Naive thymus-derived CD4-positive, alpha-beta T cell (primary cell): ENCODE results near the gene ZNF787. TPM values are rescaled to one million over a fixed set of nuclear protein-coding genes. Genes with fewer than 3 reads are reported as not detected.

Experiments used
- ATAC-seq: fragments of 150-1000 bp; cut with Tn5 transposase; 2 replicates; pipeline ENCODE4 v1.10.0; 2021; ENCODE audit warnings: mild to moderate bottlenecking, moderate library complexity
- CTCF ChIA-PET: fragments of 350-600 bp; sonication (Branson Sonifier 250); formaldehyde crosslinking; loops from one replicate; lab custom pipeline; 2021; ENCODE audit warnings: antibody characterized with exemption; lab: Charles Lee
- POLR2A ChIA-PET: fragments of 350-600 bp; sonication (Branson Sonifier 250); formaldehyde crosslinking; loops from one replicate; lab custom pipeline; 2021; ENCODE audit warnings: antibody characterized with exemption, inconsistent platforms; lab: Charles Lee
- DNase-seq, 9 donors: peaks; one replicate each; pipeline versions ENCODE4 v3.0.0 to v3.0.0-alpha.2; 2020 to 2022; ENCODE audit warnings: mixed read lengths in 1 of 9
- H3K27ac ChIP-seq: one replicate; pipeline ENCODE4 v1.7.0; 2013; ENCODE audit warnings: mild to moderate bottlenecking, low read depth, low read length, moderate library complexity
- H3K27me3 ChIP-seq, 2 donors: one replicate each; pipeline ENCODE4 v1.7.0; 2013; ENCODE audit warnings: low read length in 2 of 2, mild to moderate bottlenecking in 2 of 2, moderate library complexity in 2 of 2; ENCODE audit not compliant: control insufficient read depth in 2 of 2, insufficient read depth in 2 of 2
- H3K36me3 ChIP-seq, 3 experiments: 1 replicate in 2 of 3; 2 replicates in 1 of 3; pipeline ENCODE4 v1.7.0; 2013; ENCODE audit warnings: low read length in 3 of 3, mild to moderate bottlenecking in 3 of 3, moderate library complexity in 1 of 3; ENCODE audit not compliant: insufficient read depth in 3 of 3, control insufficient read depth in 2 of 3
- H3K4me1 ChIP-seq, 2 donors: one replicate each; pipeline ENCODE4 v1.7.0; 2013; ENCODE audit warnings: low read length in 2 of 2, mild to moderate bottlenecking in 2 of 2, moderate library complexity in 1 of 2; ENCODE audit not compliant: control insufficient read depth in 2 of 2, insufficient read depth in 2 of 2
- H3K4me3 ChIP-seq: 2 replicates; pipeline ENCODE4 v1.7.0; 2013; ENCODE audit warnings: mild to moderate bottlenecking, low read length
- H3K9me3 ChIP-seq, 3 experiments: 1 replicate in 2 of 3; 2 replicates in 1 of 3; pipeline ENCODE4 v1.7.0; 2013; ENCODE audit warnings: low read length in 3 of 3; ENCODE audit not compliant: control insufficient read depth in 2 of 3
- H3K27ac Mint-ChIP-seq, 9 donors: one replicate each; pipeline ENCODE4 v1.8.0; 2020 to 2022; ENCODE audit warnings: mixed read lengths in 9 of 9, mild to moderate bottlenecking in 8 of 9, moderate library complexity in 5 of 9, inconsistent platforms in 2 of 9
- H3K27me3 Mint-ChIP-seq, 5 donors: one replicate each; pipeline ENCODE4 v1.8.0; 2021 to 2022; ENCODE audit warnings: mixed read lengths in 5 of 5, mild to moderate bottlenecking in 1 of 5
- H3K36me3 Mint-ChIP-seq, 5 donors: one replicate each; pipeline ENCODE4 v1.8.0; 2020 to 2022; ENCODE audit warnings: mixed read lengths in 5 of 5, mild to moderate bottlenecking in 3 of 5, inconsistent platforms in 1 of 5
- H3K4me1 Mint-ChIP-seq, 7 donors: one replicate each; pipeline ENCODE4 v1.8.0; 2020 to 2022; ENCODE audit warnings: mixed read lengths in 7 of 7, mild to moderate bottlenecking in 3 of 7, inconsistent platforms in 1 of 7
- H3K4me3 Mint-ChIP-seq, 10 donors: one replicate each; pipeline ENCODE4 v1.8.0; 2020 to 2022; ENCODE audit warnings: mild to moderate bottlenecking in 10 of 10, mixed read lengths in 10 of 10, moderate library complexity in 6 of 10, inconsistent platforms in 2 of 10
- H3K9me3 Mint-ChIP-seq, 11 donors: one replicate each; pipeline ENCODE4 v1.8.0; 2020 to 2022; ENCODE audit warnings: mixed read lengths in 11 of 11, mild to moderate bottlenecking in 4 of 11, inconsistent platforms in 1 of 11, moderate library complexity in 1 of 11
- intact Hi-C, 2 donors: fragments of 100-400 bp; cut with micrococcal nuclease; formaldehyde crosslinking; loops; one replicate each; pipeline ENCODE4 v1.15.1; 2023
- polyA plus RNA-seq, 2 donors: library from polyadenylated mRNA; unstranded; fragments of 300-500 nt; fragmentation: Illumina TruSeq; gene quantifications; one replicate each; pipeline ENCODE4 v1.2.3, GENCODE V29; 2021
- total RNA-seq, 6 experiments: library from RNA in 5 of 6; stranded (reverse) in 5 of 6; gene quantifications; 1 replicate in 5 of 6; 2 replicates in 1 of 6; pipeline ENCODE4 v1.2.3 and lab custom pipeline; 2021 to 2026

Gene ZNF787
- total and polyA plus RNA-seq, 7 experiments from 2014 or later: 1.5 to 41.2 (median 32.2) TPM

DNA sequence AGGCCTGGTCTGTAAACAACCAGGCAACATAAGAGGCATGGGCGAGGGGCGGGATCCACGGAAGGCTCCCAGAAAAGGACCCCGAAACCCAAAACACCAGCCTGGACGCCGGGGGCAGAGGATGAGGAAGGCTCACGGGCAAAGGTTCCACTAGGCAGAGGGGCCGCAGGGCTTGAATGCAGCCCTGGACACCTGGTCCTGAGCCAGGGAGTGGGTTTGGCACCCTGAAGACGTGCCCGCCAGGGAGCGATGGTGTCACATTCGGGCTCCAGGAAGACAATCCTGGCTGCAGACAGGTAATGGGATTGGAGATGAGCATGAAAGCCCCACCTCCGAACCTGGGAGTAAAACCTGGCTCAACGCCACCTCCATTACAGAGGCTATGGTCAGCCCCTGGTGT is 31.8 kb downstream of the ZNF787 start:
- ChIA-PET CTCF (no interaction called here), POLR2A (no interaction called here)
- H3K27me3 Mint-ChIP-seq: no peaks in the 10 kb centered on the region
- no peak for ATAC-seq
- intact Hi-C loops: no loop called here
- H3K27ac ChIP-seq: no peak overlapping the region
- H3K4me1 ChIP-seq: no peaks in the 10 kb centered on the region
- H3K9me3 ChIP-seq: no peaks in the 10 kb centered on the region
- H3K4me3 ChIP-seq: no peak overlapping the region
- peaks cover 0 to 11% (median 0%) of the 10 kb centered on the region in 11 donors for H3K9me3 Mint-ChIP-seq
- no peak overlapping the region for H3K27ac Mint-ChIP-seq
- H3K4me3 Mint-ChIP-seq: no peak overlapping the region
- no peak for DNase-seq
- no peaks in the 10 kb centered on the region for H3K27me3 ChIP-seq
- H3K36me3 ChIP-seq: peaks cover 0 to 24% (median 0%) of the 10 kb centered on the region in 3 experiments
- peaks cover 0 to 16% (median 11%) of the 10 kb centered on the region in 7 donors for H3K4me1 Mint-ChIP-seq
- H3K36me3 Mint-ChIP-seq: peaks cover 0 to 37% (median 20%) of the 10 kb centered on the region in 5 donors

DNA sequence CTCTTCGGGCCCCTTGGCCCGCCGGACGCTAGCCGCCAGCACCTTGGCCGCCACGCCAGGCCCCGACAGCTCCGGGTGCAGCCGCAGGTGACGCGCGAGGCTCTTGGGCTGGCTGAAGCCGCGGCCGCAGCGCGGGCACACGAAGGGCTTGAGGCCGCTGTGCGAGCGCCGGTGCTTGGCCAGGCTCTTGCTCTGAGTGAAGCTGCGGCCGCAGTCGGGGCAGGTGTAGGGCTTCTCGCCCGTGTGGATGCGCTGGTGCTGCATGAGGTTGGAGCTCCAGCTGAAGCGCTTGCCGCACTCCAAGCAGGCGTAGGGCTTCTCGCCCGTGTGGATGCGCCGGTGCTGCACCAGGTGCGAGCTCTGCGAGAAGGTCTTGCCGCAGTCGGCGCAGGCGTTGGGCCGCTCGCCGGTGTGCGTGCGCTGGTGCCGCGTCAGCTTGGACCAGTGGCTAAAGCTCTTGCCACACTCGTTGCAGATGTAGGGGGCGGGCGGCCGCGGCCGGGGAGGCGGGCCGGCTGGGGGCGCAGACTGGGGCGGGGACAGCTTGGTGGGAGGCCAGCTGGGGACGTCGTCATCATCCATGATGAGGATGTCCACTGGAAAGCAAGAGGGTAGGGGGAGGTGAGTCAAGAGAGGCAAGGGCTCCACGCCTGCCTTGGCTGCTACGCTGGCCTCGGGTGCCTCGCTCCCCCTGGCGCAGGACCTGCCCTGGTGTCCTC is 32.4 kb downstream of the ZNF787 start:
- DNase-seq (no peak), ATAC-seq (no peak)
- no peak overlapping the region for H3K27ac ChIP-seq
- H3K36me3 Mint-ChIP-seq: peaks cover 0 to 34% (median 18%) of the 10 kb centered on the region in 5 donors
- H3K4me3 ChIP-seq: no peak overlapping the region
- H3K27me3 ChIP-seq: no peaks in the 10 kb centered on the region
- peaks cover 0 to 13% (median 10%) of the 10 kb centered on the region in 7 donors for H3K4me1 Mint-ChIP-seq
- H3K9me3 Mint-ChIP-seq: peaks cover 0 to 10% (median 0%) of the 10 kb centered on the region in 11 donors
- no peak overlapping the region for H3K4me3 Mint-ChIP-seq
- H3K4me1 ChIP-seq: no peaks in the 10 kb centered on the region
- no peaks in the 10 kb centered on the region for H3K27me3 Mint-ChIP-seq
- intact Hi-C loops: no loop called here
- H3K9me3 ChIP-seq: no peaks in the 10 kb centered on the region
- ChIA-PET POLR2A (no interaction called here), CTCF (no interaction called here)
- H3K36me3 ChIP-seq: peaks cover 0 to 24% (median 0%) of the 10 kb centered on the region in 3 experiments
- H3K27ac Mint-ChIP-seq: no peak overlapping the region

DNA sequence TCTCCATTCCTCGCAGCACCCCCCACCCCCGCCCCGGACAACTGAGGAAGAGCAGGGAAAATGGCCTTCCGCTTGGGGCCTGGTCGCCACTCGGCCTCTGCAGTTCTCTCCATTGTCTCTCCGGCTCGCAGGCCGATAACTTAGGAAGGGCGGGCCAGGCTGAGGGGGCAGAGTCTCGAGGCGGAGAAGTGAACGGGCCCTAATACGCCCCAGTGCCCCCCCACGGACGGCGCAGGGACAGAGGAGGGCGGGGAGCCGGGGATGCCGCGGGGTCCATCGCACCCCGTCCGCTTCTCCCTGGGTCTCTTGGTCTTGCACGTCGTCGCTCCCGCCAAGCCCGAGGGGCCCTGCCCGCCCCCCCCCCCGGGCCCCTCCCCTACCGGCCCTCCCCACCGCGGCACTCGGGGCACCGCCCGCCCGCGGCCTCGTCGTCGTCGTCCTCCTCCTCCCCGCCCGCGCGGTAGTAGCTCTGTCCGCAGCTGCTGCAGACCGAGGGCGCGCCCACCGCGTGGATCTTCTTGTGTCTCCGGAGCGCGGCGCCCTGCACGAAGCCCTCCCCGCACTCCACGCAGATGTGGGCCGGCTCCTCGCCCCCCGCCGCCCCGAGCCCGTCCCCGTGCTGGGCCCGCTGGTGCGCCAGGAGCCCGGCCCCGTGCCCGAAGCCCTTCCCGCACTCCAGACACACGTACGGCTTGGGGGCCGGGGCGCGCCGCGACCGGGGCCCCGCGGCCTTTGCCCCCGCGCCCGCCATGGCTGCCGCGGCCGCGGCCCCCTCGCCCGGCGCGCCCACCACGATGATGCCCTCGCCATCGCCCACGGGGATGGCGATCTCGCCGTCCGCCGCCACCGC is 33.2 kb downstream of the ZNF787 start:
- intact Hi-C loops: no loop called here
- Mint-ChIP-seq H3K9me3 (peaks cover 0 to 4% (median 0%) of the 10 kb centered on the region in 11 donors), H3K36me3 (peaks cover 0 to 26% (median 13%) of the 10 kb centered on the region in 5 donors), H3K27ac (no peak overlapping the region), H3K4me1 (peaks cover 0 to 10% (median 5%) of the 10 kb centered on the region in 7 donors), H3K27me3 (no peaks in the 10 kb centered on the region), H3K4me3 (no peak overlapping the region)
- H3K4me3 ChIP-seq: no peak overlapping the region
- H3K36me3 ChIP-seq: peaks cover 0 to 24% (median 0%) of the 10 kb centered on the region in 3 experiments
- POLR2A ChIA-PET: no interaction called here
- no peaks in the 10 kb centered on the region for H3K4me1 ChIP-seq
- ATAC-seq (no peak), DNase-seq (no peak)
- H3K9me3 ChIP-seq: no peaks in the 10 kb centered on the region
- CTCF ChIA-PET: no interaction called here
- H3K27ac ChIP-seq: no peak overlapping the region
- H3K27me3 ChIP-seq: no peaks in the 10 kb centered on the region

DNA sequence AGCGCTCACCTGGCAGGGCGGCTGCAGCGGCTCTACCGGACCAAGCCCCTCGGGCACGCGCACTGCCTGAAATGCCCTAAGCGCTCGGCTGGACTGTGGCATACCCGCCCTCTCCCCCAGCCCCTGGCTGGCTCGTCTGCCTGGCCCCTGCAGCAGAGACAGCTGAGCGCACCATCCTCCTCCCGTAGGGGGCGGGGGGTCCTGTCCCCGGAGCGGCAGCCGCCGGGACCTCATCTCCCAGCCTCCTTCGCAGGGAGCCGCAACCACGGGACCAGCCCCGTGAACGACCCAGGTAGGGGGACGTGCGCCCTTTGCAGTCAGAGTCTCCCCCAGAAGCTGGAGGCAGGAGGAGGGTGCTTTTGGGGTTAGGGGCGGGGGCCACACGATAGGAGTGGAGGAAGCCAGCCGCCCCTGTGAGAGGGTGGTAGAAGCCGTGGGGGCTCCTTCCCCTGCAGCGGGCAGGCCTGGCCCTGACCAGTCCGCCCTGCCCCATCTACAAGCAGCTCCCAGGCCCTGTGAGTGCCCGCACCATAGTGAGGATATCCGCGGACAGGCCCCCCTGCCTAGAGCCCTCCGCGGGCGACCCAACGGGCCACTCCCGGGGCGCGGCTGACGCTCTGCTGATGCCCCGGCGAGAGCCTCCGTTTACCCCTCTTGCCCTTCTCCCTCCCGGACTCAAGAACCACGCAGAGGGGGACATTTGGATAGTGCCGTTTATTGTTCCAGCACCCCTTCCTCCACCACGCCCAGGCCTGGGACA is 34.2 kb downstream of the ZNF787 start:
- Mint-ChIP-seq H3K4me3 (no peak overlapping the region), H3K9me3 (peaks cover 0 to 1% (median 0%) of the 10 kb centered on the region in 11 donors), H3K27ac (peak overlapping the region in 1 of 9 donors; percentile 29), H3K36me3 (peaks cover 0 to 23% (median 9%) of the 10 kb centered on the region in 5 donors), H3K27me3 (peaks cover 0 to 3% (median 0%) of the 10 kb centered on the region in 5 donors), H3K4me1 (peaks cover 0 to 6% (median 0%) of the 10 kb centered on the region in 7 donors)
- H3K4me3 ChIP-seq: no peak overlapping the region
- H3K9me3 ChIP-seq: no peaks in the 10 kb centered on the region
- H3K4me1 ChIP-seq: no peaks in the 10 kb centered on the region
- ATAC-seq (no peak), DNase-seq (no peak)
- ChIA-PET CTCF (no interaction called here), POLR2A (no interaction called here)
- H3K27me3 ChIP-seq: no peaks in the 10 kb centered on the region
- peaks cover 0 to 24% (median 0%) of the 10 kb centered on the region in 3 experiments for H3K36me3 ChIP-seq
- intact Hi-C loops: no loop called here
- no peak overlapping the region for H3K27ac ChIP-seq

DNA sequence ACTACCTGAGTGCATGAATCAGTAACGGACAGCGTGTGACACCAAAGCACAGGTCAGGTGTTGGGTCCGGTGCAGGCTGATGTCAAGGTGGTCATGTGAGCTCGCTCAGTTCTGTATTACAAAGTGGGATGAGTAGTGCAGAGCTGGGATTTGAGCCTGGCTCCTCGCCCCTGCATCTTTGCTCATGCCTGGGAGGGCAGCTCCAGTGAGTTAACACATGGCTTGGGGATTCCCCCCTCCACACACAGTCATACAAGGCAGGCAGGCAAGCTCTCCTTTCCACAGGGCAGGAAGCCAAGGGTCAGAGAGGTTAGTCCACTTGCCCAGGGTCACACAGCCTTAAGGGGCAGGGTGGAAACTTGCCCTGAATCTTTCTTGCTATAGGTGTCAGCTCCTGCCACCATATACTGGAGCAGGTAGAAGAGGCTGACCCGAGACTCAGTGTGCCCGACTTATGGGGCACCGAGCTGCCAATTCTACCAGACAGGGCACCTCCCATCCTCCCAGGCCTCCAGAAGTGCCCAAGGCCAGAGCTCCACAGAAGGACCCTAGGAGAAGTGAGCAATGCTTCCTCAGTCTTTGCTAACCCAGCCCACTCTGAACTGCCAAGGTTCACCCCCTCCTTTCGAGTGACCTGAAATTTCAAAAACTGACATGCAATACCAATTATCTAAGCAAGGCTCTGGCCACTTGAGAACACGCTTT is 35.4 kb downstream of the ZNF787 start:
- Mint-ChIP-seq H3K4me3 (no peak overlapping the region), H3K27me3 (peaks cover 4 to 12% (median 10%) of the 10 kb centered on the region in 5 donors), H3K4me1 (peaks cover 8 to 13% (median 10%) of the 10 kb centered on the region in 7 donors), H3K27ac (no peak overlapping the region), H3K36me3 (peaks cover 0 to 16% (median 2%) of the 10 kb centered on the region in 5 donors), H3K9me3 (peaks cover 0 to 1% (median 0%) of the 10 kb centered on the region in 11 donors)
- POLR2A ChIA-PET: no interaction called here
- Histone ChIP-seq H3K27me3 (no peaks in the 10 kb centered on the region), H3K36me3 (peaks cover 0 to 24% (median 0%) of the 10 kb centered on the region in 3 experiments), H3K4me3 (no peak overlapping the region), H3K4me1 (peaks cover 6% of the 10 kb centered on the region in 2 donors), H3K27ac (no peak overlapping the region), H3K9me3 (no peaks in the 10 kb centered on the region)
- DNase-seq (no peak), ATAC-seq (no peak)
- CTCF ChIA-PET: interaction anchor here (1.1 to 1.2 kb wide), 2 partner anchors 20 to 248 kb away, joined by 4 read pairs; no protein-coding TSS in a partner anchor
- intact Hi-C loops: no loop called here
